ENCODE results near the gene THNSL1.
"Not testable (repeated sequence)": the region's sequence is repeated elsewhere in the genome, so short reads cannot be mapped to it uniquely, and the experiment has no call there.

The THNSL1 gene

GRCh38 chr10:25011591-25011990, 4.8 kb upstream of the THNSL1 start:
- DNase-seq (ENCODE audit: low spot score), result not testable (repeated sequence)

GRCh38 chr10:25014579-25014978, 1.8 kb upstream of the THNSL1 start:
- DNase-seq (ENCODE audit: low spot score), result no peak

GRCh38 chr10:25015828-25016375, 510 bp upstream of the THNSL1 start, which contains the start of gene ENKUR:
Gene ENKUR, minus strand, starts transcription at chr10:25016158. Its CDS starts 222 bp downstream, at chr10:25015936.
- peak; percentile 91 for DNase-seq (ENCODE audit: low spot score)

- DNase-seq (ENCODE audit: low spot score), result peak; percentile 9
These were observed 760 bp downstream of the THNSL1 start for GRCh38 chr10:25017154-25017590.

GRCh38 chr10:25017661-25018060, 1.2 kb downstream of the THNSL1 start:
- no peak for DNase-seq (ENCODE audit: low spot score)

GRCh38 chr10:25018703-25019102, 2.3 kb downstream of the THNSL1 start:
- no peak for DNase-seq (ENCODE audit: low spot score)

- DNase-seq (ENCODE audit: low spot score), result no peak
These were observed 6.9 kb downstream of the THNSL1 start for GRCh38 chr10:25023278-25023677.

GRCh38 chr10:25024528-25024927, 8.1 kb downstream of the THNSL1 start:
- DNase-seq (ENCODE audit: low spot score), result no peak

GRCh38 chr10:25026463-25026862, 10.1 kb downstream of the THNSL1 start:
- DNase-seq (ENCODE audit: low spot score), result peak; percentile 6

- DNase-seq (ENCODE audit: low spot score), result peak; percentile 2
These were observed 12.3 kb downstream of the THNSL1 start for GRCh38 chr10:25028711-25029110.

- no peak for DNase-seq (ENCODE audit: low spot score)
These were observed 13.1 kb downstream of the THNSL1 start for GRCh38 chr10:25029519-25029918.

- DNase-seq (ENCODE audit: low spot score), result no peak
These were observed 20.0 kb downstream of the THNSL1 start for GRCh38 chr10:25036381-25036780.

GRCh38 chr10:25038325-25038724, 21.9 kb downstream of the THNSL1 start:
- no peak for DNase-seq (ENCODE audit: low spot score)

GRCh38 chr10:25039531-25039930, 23.1 kb downstream of the THNSL1 start:
- no peak for DNase-seq (ENCODE audit: low spot score)

GRCh38 chr10:25046641-25047040, 30.2 kb downstream of the THNSL1 start:
- DNase-seq (ENCODE audit: low spot score), result no peak

GRCh38 chr10:25047088-25047487, 30.7 kb downstream of the THNSL1 start:
- DNase-seq (ENCODE audit: low spot score), result no peak

GRCh38 chr10:25047591-25048301, 31.3 kb downstream of the THNSL1 start:
- DNase-seq (ENCODE audit: low spot score), result peak; percentile 66

GRCh38 chr10:25048450-25048849, 32.0 kb downstream of the THNSL1 start:
- DNase-seq (ENCODE audit: low spot score), result no peak

GRCh38 chr10:25049966-25050365, 33.6 kb downstream of the THNSL1 start:
- DNase-seq (ENCODE audit: low spot score), result no peak

- no peak for DNase-seq (ENCODE audit: low spot score)
These were observed 34.0 kb downstream of the THNSL1 start for GRCh38 chr10:25050402-25050801.

GRCh38 chr10:25052012-25052411, 35.6 kb downstream of the THNSL1 start:
- no peak for DNase-seq (ENCODE audit: low spot score)

GRCh38 chr10:25056726-25057125, 40.3 kb downstream of the THNSL1 start:
- no peak for DNase-seq (ENCODE audit: low spot score)

GRCh38 chr10:25057886-25058285, 41.5 kb downstream of the THNSL1 start:
- no peak for DNase-seq (ENCODE audit: low spot score)

- peak; percentile 83 for DNase-seq (ENCODE audit: low spot score)
These were observed 43.6 kb downstream of the THNSL1 start for GRCh38 chr10:25059990-25060389.
